HG02642 (cell line): Measurements from ENCODE around the gene SLC7A10.
"Not testable (repeated sequence)": the region's sequence is repeated elsewhere in the genome, so short reads cannot be mapped to it uniquely, and the experiment has no call there.

Experiments
- ATAC-seq: cut with Tn5 transposase; IDR thresholded peaks from one replicate; pipeline ENCODE4 v1.9.1; 2021; ENCODE audit warnings: mild to moderate bottlenecking; ENCODE audit not compliant: unreplicated experiment, poor library complexity

Gene SLC7A10

DNA sequence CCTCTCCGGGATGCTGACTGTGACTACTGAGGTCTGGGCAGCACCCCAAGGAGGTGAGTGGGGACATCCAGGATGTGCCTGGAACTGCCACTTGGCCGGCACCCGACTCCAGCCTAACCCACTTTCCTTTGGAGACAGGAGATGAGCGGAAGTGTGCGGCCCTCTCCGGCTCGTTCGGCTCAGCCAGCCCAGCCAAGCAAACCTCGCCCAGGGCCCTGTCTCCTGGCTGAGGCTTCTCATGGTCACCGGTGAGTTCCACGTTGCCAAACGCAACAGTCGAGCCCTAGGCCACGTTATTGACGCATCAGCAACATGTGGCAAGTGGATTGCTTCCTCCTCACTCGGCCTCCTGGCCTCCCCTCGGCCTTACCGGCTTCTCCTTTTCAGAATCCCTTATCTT lies 5.5 kb downstream of the SLC7A10 start:
- no peak for ATAC-seq

DNA sequence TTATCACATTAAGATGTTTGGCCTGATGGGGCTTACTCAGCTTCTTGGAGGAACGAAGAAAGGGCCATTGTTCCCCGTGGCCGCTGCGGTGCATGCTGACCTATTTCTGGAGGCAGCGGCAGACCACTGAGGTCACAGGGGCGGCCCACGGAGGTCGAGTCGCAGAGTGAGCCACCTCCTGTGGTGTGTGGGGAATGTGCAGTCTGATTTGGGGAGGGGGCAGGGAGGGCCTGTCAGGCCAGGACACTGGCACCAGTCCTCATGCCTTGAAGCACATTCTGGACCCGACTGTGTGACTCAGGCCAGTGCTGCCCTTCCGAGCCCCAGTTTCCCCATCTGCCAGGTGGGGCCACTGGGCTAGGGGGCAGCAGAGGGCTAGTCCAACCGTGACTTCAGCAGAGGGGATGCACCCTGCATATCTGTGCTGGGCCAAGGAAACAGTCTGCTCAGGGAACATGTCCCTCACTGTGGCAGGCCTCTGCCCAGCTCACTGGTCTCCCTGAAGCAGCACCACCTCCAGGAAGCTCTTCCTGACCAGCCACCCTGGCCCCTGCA lies 6.3 kb downstream of the SLC7A10 start:
- ATAC-seq: no peak

DNA sequence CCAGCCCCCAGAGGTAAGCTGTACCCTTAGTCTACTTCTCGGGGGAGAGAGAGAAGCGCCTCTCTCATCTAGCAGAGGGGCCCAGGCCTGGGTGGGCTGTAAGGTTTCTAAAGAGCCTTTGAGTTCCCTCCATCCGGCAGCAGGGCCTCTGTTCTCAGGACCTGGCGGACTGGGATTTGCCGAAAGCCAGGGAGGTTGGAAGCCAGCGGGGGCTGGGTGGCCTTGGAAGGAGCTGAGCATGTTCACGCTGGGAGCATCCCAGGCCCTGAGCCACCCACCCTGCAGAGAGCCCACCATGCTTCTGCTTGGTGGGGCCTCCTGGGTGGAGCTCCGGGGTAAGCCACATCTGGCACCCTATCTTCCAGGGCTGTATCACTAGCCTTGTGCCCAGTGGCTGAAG lies 7.8 kb downstream of the SLC7A10 start:
- no peak for ATAC-seq

DNA sequence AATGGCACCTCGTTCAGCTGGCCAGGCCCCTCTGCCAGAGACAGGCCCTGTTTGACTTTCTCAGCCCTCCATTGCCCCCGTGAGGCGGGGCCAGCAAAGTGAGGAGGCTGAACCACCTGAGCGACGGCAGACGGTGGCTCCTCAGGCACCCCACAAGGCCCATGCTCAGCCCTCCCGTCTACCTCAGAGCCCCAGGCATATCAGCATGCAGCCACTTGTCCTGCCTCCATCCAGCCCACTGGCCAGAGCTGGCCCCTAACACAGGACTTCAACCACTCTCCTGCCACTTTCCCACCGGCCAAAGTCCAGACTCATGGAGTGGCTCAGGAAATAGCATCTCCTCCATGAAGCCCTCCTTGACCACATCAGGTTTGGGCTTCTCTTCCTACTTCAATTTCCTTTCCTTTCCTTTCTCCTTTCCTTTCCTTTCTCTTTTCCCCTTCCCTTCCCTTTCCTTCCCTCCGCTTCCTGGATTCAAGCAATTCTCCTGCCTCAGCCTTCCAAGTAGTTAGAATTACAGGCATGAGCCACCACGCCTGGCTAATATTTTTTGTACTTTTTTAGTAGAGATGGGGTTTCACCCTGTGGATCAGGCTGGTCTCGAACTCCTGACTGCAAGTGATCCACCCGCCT lies 9.3 kb downstream of the SLC7A10 start:
- ATAC-seq: no peak

DNA sequence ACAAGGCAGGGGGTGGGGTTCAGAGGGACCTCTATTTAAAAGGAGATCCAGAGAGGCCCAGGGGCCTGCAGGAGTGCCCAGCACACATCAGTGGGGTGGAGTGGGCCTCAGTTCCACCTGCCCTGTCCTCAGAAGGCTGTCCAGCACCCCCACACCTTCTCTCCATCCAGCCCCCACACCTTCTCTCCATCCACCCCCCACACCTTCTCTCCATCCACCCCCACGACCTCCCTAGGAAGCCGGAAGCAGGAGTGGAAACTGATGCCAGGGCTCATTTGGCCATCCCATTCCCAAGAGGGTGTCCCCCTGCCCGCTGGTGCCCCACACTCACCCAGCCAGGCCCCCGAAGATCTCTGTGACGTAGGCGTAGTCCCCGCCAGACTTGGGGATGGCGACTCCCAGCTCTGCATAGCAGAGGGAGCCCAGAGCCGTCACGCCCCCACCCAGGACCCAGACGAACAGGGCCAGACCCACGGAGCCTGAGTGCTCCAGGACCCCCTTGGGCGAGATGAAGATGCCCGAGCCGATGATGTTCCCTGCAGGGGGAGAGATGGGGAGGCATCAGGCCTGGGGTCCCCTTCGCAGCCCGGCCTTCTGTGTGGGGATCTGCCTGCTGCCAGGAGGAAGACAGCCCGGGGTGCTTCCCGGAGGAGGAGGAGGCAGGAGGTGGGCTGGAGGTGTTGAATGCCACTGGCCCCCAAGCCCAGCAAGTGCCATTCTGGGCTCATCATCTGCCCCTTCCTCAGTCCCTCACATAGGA lies 10.0 kb downstream of the SLC7A10 start:
- ATAC-seq: no peak

- ATAC-seq: no peak
These were observed 11.1 kb downstream of the SLC7A10 start for GRCh38 chr19:33214596-33214995.

GRCh38 chr19:33212436-33213172 lies 13.0 kb downstream of the SLC7A10 start:
- no peak for ATAC-seq

GRCh38 chr19:33211794-33212435 lies 13.7 kb downstream of the SLC7A10 start:
- no peak for ATAC-seq

GRCh38 chr19:33210266-33210940 lies 15.2 kb downstream of the SLC7A10 start:
- no peak for ATAC-seq

- ATAC-seq: not testable (repeated sequence)
These were observed 15.8 kb downstream of the SLC7A10 start for GRCh38 chr19:33209850-33210230.

- no peak for ATAC-seq
These were observed 16.5 kb downstream of the SLC7A10 start for GRCh38 chr19:33208904-33209849.

DNA sequence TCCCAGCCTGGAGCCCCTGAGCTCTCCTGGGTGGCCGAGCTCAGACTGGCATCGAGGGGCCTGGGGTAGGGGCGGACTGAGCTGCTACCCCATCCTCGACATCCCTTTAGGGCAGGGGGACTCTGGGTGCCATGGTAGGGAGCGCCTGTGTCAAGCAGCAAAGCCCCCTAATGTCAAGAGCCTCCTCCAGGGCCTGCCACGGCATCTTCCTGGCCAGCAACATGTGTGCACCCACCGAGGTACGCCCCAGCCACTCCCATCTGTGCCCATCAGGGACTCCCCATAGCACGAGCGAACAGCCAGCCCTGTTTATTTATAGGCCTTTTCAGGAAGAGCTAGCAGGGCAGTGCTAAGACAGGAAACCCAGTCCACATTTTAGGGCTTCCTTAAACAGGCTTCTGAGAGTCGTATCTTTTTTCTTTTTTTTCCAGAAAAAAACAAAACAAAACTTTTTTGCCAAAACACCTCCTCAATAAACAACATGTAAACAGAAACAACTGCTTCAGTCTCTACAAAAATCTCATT lies 17.2 kb downstream of the SLC7A10 start:
- ATAC-seq: no peak

GRCh38 chr19:33207903-33208302 lies 17.7 kb downstream of the SLC7A10 start:
- no peak for ATAC-seq

DNA sequence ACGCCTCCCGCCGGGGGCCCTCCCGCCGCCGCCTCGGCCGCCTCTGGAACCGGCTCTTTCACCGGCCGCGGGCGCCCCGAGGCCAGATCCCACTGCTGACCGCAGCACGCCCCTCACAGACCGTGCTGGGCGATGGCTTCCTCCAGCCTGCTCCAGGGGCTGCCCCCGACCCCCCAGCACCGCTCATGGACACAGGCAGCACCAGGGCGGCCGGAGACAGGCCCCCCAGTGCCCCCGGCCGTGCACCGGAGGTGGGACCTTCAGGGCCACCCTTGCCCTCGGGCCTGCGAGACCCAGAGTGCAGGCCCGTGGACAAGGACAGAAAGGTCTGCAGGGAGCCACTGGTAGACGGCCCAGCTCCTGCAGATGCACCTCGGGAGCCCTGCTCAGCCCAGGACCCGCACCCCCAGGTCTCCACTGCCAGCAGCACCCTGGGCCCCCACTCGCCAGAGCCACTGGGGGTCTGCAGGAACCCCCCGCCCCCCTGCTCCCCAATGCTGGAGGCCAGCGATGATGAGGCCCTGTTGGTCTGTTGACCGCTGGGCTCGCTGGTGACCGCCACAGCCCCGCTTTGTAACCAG lies 18.5 kb downstream of the SLC7A10 start:
- ATAC-seq: no peak

DNA sequence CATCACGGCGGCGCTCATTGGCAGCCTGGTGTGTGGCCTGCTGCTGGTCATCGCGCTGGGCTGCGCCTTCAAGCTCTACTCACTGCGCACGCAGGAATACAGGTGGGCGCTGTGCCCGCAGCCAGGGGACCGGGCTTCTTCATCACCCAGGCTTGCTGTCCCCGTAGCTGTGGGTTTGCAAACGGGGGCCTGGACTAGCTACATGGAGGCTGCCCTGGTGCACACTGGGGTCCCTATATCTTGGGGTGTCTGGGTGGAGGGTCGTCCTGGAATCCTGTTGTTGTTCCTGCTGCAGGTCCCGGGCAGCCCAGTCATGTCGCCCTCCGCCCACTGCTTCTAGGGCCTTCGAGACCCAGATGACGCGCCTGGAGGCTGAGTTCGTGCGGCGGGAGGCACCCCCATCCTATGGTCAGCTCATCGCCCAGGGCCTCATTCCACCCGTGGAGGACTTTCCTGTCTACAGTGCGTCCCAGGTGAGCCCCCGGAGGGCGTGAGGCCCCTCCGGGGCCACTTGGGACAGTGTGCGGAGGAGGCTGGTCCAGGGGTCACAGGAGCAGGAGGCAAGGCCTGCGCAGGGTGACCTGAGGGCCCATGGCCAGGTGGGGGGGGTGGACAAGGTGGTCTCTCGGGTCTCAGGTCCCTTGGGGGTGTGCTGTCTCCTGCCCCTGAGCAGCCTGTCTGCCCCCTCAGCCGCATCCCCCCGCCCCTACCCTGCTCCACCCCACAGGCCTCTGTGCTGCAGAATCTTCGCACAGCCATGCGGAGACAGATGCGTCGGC lies 19.2 kb downstream of the SLC7A10 start:
- no peak for ATAC-seq

DNA sequence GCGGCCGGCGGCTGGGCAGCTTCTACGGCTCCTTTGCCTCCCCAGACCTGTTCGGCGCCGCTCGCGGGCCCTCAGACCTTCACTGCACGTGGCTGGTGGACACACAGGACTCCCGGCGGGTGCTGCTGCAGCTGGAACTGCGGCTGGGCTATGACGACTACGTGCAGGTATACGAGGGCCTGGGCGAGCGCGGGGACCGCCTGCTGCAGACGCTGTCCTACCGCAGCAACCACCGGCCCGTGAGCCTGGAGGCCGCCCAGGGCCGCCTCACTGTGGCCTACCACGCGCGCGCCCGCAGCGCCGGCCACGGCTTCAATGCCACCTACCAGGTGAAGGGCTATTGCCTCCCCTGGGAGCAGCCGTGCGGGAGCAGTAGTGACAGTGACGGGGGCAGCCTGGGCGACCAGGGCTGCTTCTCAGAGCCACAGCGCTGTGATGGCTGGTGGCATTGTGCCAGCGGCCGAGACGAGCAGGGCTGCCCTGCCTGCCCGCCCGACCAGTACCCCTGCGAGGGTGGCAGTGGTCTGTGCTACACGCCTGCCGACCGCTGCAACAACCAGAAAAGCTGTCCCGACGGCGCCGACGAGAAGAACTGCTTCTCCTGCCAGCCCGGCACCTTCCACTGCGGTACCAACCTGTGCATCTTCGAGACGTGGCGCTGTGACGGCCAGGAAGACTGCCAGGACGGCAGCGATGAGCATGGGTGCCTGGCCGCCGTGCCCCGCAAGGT lies 20.0 kb downstream of the SLC7A10 start:
- ATAC-seq: no peak

DNA sequence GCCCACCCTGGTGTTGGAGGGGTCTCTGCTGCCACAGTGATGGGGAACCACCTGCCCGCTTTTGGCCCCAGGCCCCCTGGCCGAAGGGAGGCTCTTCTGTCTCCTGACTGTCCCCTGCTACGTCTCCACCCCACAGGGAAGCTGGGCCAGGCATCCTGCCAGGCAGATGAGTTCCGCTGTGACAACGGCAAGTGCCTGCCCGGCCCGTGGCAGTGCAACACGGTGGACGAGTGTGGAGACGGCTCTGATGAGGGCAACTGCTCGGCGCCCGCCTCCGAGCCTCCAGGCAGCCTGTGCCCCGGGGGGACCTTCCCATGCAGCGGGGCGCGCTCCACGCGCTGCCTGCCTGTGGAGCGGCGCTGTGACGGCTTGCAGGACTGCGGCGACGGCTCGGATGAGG lies 20.5 kb downstream of the SLC7A10 start:
- ATAC-seq: no peak
